Right renal pelvis (tissue), 4 donors: ENCODE results near the gene RSPH9. TPM values are rescaled to one million over a fixed set of nuclear protein-coding genes. Genes with fewer than 3 reads are reported as not detected.
A peak's percentile ranks its signal among the peaks of the same experiment; 100 is the strongest.

Experiments
- DNase-seq, 4 donors: peaks; one replicate each; pipeline ENCODE4 v3.0.0-alpha.2; 2013; ENCODE audit warnings: low read depth in 4 of 4, low spot score in 3 of 4, missing footprints in 1 of 4
- polyA plus RNA-seq, 4 donors: library from polyadenylated mRNA; unstranded; fragments of 120-200 nt; gene quantifications; one replicate each; pipeline ENCODE4 v1.2.1, GENCODE V29; 2013; ENCODE audit not compliant: insufficient read length in 4 of 4

RSPH9 gene
- 1 to 10 TPM; 1.4 to 1.7 (median 1.5) TPM for polyA plus RNA-seq

GRCh38 chr6:43644940-43645612 lies at the start of gene RSPH9:
TSS of gene RSPH9 (plus strand) at chr6:43645036. CDS start at chr6:43645099, 63 bp downstream.
- DNase-seq = no peak

- DNase-seq = no peak
Measured at GRCh38 chr6:43600595-43600994, 44.2 kb upstream of the RSPH9 start.

- DNase-seq = no peak
Measured at GRCh38 chr6:43604174-43604573, 40.7 kb upstream of the RSPH9 start.

GRCh38 chr6:43606019-43606418 lies 38.8 kb upstream of the RSPH9 start:
- DNase-seq = no peak

- peak; percentile 54 to 70 (median 64) for DNase-seq
Measured at GRCh38 chr6:43608310-43608763, 36.5 kb upstream of the RSPH9 start.

- no peak for DNase-seq
Measured at GRCh38 chr6:43608807-43609206, 36.0 kb upstream of the RSPH9 start.

GRCh38 chr6:43609402-43609801 lies 35.4 kb upstream of the RSPH9 start:
- DNase-seq = no peak

GRCh38 chr6:43610431-43610830 lies 34.4 kb upstream of the RSPH9 start:
- no peak for DNase-seq

- DNase-seq = no peak
Measured at GRCh38 chr6:43613721-43614395, 31.0 kb upstream of the RSPH9 start.

GRCh38 chr6:43614396-43614730 lies 30.5 kb upstream of the RSPH9 start:
- DNase-seq = no peak

- no peak for DNase-seq
Measured at GRCh38 chr6:43616725-43617472, 27.9 kb upstream of the RSPH9 start.

- DNase-seq = no peak
Measured at GRCh38 chr6:43621078-43621835, 23.6 kb upstream of the RSPH9 start.

- DNase-seq = no peak
Measured at GRCh38 chr6:43621836-43622180, 23.0 kb upstream of the RSPH9 start.

GRCh38 chr6:43622541-43622940 lies 22.3 kb upstream of the RSPH9 start:
- DNase-seq = no peak

GRCh38 chr6:43623880-43624785 lies 20.7 kb upstream of the RSPH9 start:
- no peak for DNase-seq

- DNase-seq = no peak
Measured at GRCh38 chr6:43624786-43625288, 20.0 kb upstream of the RSPH9 start.

GRCh38 chr6:43625393-43625992 lies 19.3 kb upstream of the RSPH9 start:
- no peak for DNase-seq

- peak in 2 of 4 donors; percentile 47 to 50 for DNase-seq
Measured at GRCh38 chr6:43627008-43627825, 17.6 kb upstream of the RSPH9 start.
